SK-N-MC (cell line): ENCODE results near the gene FAM234B.
"Not testable (repeated sequence)": the region's sequence is repeated elsewhere in the genome, so short reads cannot be mapped to it uniquely, and the experiment has no call there.

Source experiments
- EZH2 ChIP-seq: fragments of 200-600 bp; sonication (generic); IDR thresholded peaks from one replicate; pipeline ENCODE4 v1.6.1; 2017; ENCODE audit warnings: antibody characterized with exemption
- POLR2AphosphoS5 ChIP-seq: IDR thresholded peaks from 2 replicates; pipeline ENCODE4 v1.6.1; 2012; ENCODE audit warnings: mild to moderate bottlenecking, low read depth, low read length, borderline replicate concordance

- not testable (repeated sequence) for TF ChIP-seq EZH2, POLR2AphosphoS5
These were observed 39.5 kb downstream of the FAM234B start for GRCh38 chr12:13083638-13084037.
